Measurements from ENCODE around the gene PTPDC1. TPM values are rescaled to one million over a fixed set of nuclear protein-coding genes. Genes with fewer than 3 reads are reported as not detected.
A peak's percentile ranks its signal among the peaks of the same experiment; 100 is the strongest.

Gene PTPDC1
- total RNA-seq, 1 donor from 2014 or later = 15.9 TPM

DNA sequence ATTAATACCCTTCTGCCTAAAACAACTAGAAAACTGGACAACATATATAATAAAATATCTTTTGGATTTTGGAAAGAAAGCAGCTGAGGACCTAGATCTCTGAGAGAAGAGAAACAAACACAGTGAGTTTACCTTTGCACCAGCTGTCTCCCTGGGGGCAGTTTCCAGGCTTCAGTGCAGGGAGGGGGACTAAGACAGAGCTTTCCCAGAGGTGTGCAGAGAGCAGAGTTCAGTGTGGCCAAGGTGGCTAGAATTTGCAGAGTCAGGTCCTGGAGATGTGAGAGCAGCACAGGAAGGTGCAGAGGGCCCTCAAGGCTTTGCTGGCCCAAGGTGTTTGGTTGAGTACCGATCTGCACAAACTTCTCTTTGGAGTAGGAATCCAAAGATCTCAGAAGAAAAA lies 26.3 kb upstream of the PTPDC1 start:
- TF ChIP-seq, protein P1, sequence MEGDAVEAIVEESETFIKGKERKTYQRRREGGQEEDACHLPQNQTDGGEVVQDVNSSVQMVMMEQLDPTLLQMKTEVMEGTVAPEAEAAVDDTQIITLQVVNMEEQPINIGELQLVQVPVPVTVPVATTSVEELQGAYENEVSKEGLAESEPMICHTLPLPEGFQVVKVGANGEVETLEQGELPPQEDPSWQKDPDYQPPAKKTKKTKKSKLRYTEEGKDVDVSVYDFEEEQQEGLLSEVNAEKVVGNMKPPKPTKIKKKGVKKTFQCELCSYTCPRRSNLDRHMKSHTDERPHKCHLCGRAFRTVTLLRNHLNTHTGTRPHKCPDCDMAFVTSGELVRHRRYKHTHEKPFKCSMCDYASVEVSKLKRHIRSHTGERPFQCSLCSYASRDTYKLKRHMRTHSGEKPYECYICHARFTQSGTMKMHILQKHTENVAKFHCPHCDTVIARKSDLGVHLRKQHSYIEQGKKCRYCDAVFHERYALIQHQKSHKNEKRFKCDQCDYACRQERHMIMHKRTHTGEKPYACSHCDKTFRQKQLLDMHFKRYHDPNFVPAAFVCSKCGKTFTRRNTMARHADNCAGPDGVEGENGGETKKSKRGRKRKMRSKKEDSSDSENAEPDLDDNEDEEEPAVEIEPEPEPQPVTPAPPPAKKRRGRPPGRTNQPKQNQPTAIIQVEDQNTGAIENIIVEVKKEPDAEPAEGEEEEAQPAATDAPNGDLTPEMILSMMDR (IDR thresholded peaks at IDR 0.05) = no peak
- TF ChIP-seq EZH2phosphoT487 (IDR thresholded peaks at IDR 0.05) = no peak
- no peak for TF ChIP-seq EZH2 (IDR thresholded peaks at IDR 0.05)
- Histone ChIP-seq H3K4me2 (no peak overlapping the region), H3K9ac (no peak overlapping the region), H3K36me3 (no peaks in the 10 kb centered on the region), H3K9me3 (ENCODE audit: low read depth) (no peaks in the 10 kb centered on the region), H4K20me1 (ENCODE audit: low read depth) (no peaks in the 10 kb centered on the region), H3K4me3 (no peak overlapping the region), H3K27ac (no peak overlapping the region), H2AFZ (replicated peaks) (no peak overlapping the region), H3K4me1 (no peaks in the 10 kb centered on the region), H3F3A (ENCODE audit: low read depth) (no peaks in the 10 kb centered on the region), H3K79me2 (ENCODE audit: low read depth) (no peaks in the 10 kb centered on the region), H3K27me3 (no peaks in the 10 kb centered on the region)
- Mint-ChIP-seq H3K9me3 (peaks cover 7% of the 10 kb centered on the region), H3K27me3 (ENCODE audit: insufficient read depth, low read depth) (peaks cover 2% of the 10 kb centered on the region), H3K36me3 (no peaks in the 10 kb centered on the region), H3K27ac (no peak overlapping the region), H3K4me3 (no peak overlapping the region), H3K4me1 (no peaks in the 10 kb centered on the region)
- DNase-seq (ENCODE audit: low spot score) = no peak

DNA sequence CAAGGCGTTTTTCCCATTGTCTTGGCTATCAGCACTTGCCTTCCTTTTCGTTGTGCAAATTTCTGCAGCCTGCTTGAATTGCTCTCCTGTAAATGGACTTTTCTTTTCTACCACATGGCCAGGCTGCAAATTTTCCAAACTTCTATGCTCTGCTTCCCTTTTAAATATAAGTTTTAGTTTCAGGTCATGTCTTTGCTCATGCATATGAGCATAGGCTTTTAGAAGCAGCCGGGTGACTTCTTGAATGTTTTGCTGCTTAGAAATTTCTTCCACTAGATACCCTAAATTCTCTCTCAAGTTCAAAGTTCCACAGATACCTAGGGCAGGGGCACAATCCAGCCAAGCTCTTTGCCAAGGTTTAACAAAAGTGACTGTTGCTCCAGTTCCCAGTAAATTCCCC lies 22.4 kb upstream of the PTPDC1 start:
- Histone ChIP-seq H3K4me3 (no peak overlapping the region), H3K27ac (no peak overlapping the region), H4K20me1 (ENCODE audit: low read depth) (no peaks in the 10 kb centered on the region), H3K4me1 (no peaks in the 10 kb centered on the region), H3F3A (ENCODE audit: low read depth) (no peaks in the 10 kb centered on the region), H3K9ac (no peak overlapping the region), H3K79me2 (ENCODE audit: low read depth) (no peaks in the 10 kb centered on the region), H2AFZ (replicated peaks) (no peak overlapping the region), H3K4me2 (no peak overlapping the region), H3K36me3 (no peaks in the 10 kb centered on the region), H3K27me3 (no peaks in the 10 kb centered on the region), H3K9me3 (ENCODE audit: low read depth) (no peaks in the 10 kb centered on the region)
- DNase-seq (ENCODE audit: low spot score) = no peak
- H3K27ac Mint-ChIP-seq = no peak overlapping the region
- H3K36me3 Mint-ChIP-seq = peaks cover 3% of the 10 kb centered on the region
- H3K27me3 Mint-ChIP-seq (ENCODE audit: insufficient read depth, low read depth) = peaks cover 2% of the 10 kb centered on the region
- H3K4me3 Mint-ChIP-seq = no peak overlapping the region
- no peaks in the 10 kb centered on the region for H3K4me1 Mint-ChIP-seq
- TF ChIP-seq, protein P1 (IDR thresholded peaks at IDR 0.05) = no peak
- TF ChIP-seq EZH2phosphoT487 (IDR thresholded peaks at IDR 0.05) = no peak
- TF ChIP-seq EZH2 (IDR thresholded peaks at IDR 0.05) = no peak
- H3K9me3 Mint-ChIP-seq = peaks cover 7% of the 10 kb centered on the region

DNA sequence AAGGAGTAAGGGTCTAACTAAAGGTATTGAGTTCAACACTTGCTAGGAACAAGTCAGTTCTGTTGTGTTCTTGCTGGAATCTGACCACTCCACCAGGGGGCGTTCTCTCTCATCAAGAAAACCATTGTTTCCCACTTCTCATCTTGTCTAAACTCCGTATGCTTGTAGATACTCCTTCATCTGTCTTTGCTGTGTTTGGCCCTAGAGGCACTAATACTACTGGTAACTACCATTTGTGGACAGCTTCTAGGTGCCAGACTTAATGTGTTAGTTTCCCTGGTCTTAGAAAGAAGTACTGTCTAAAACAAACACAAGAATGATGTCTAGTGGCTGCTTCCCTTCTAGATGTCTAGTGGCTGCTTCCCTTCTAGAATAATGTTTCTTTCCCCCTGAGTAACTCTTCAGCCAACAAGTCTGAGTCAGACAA lies 18.7 kb upstream of the PTPDC1 start:
- Histone ChIP-seq H3K27ac (no peak overlapping the region), H2AFZ (replicated peaks) (peak overlapping the region; percentile 44), H4K20me1 (ENCODE audit: low read depth) (no peaks in the 10 kb centered on the region), H3K27me3 (no peaks in the 10 kb centered on the region), H3K4me1 (no peaks in the 10 kb centered on the region), H3K36me3 (no peaks in the 10 kb centered on the region), H3K9me3 (ENCODE audit: low read depth) (no peaks in the 10 kb centered on the region), H3K4me3 (no peak overlapping the region), H3K79me2 (ENCODE audit: low read depth) (no peaks in the 10 kb centered on the region), H3F3A (ENCODE audit: low read depth) (no peaks in the 10 kb centered on the region), H3K9ac (no peak overlapping the region), H3K4me2 (no peak overlapping the region)
- Mint-ChIP-seq H3K27me3 (ENCODE audit: insufficient read depth, low read depth) (peaks cover 2% of the 10 kb centered on the region), H3K36me3 (peaks cover 5% of the 10 kb centered on the region), H3K4me3 (no peak overlapping the region), H3K4me1 (no peaks in the 10 kb centered on the region), H3K27ac (no peak overlapping the region), H3K9me3 (peaks cover 9% of the 10 kb centered on the region)
- TF ChIP-seq, protein P1 (IDR thresholded peaks at IDR 0.05) = peak; percentile 92
- TF ChIP-seq EZH2 (IDR thresholded peaks at IDR 0.05) (no peak), EZH2phosphoT487 (IDR thresholded peaks at IDR 0.05) (no peak)
- peak; percentile 86 for DNase-seq (ENCODE audit: low spot score)
